ENCODE results near the gene TMEM270. TPM values are rescaled to one million over a fixed set of nuclear protein-coding genes. Genes with fewer than 3 reads are reported as not detected.

The TMEM270 gene
- total RNA-seq, 4 donors from 2014 or later: not detected

DNA sequence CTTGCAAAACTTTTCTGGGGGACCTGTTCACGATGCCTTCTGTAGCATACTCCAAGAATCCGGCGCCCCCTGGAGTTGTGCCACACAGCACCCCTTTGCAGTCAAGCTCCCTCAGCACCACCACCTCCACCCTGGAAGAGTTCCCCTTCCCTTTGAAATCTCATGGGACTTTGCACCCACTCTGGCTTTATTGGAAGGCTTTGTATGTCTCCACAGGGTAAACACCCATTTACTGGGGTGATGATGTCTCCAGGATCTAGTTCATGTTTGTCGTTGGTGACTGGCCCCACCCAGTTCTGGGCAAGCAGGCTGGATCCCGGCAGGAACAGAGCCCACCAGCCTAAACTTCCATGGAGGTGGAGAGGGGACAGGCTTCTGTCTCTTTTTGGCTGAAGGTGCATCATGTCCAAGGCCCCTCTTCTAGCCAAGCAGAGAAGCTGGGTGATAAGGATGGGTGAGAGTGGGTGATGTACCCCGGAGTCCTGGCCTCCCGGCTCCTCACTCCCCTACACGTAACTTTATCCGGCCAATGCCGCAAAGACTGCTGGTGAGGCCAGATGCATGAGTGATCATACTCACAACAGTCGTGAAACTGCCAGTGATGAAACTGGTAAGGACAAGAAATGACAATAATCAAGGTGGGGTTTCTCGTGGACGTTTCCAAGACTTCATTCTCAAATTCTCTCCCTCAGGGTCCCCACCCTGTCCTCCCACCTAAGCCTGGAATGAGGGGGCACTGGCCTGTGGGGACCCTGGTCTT is 30.9 kb upstream of the TMEM270 start:
- TF ChIP-seq, protein P1, sequence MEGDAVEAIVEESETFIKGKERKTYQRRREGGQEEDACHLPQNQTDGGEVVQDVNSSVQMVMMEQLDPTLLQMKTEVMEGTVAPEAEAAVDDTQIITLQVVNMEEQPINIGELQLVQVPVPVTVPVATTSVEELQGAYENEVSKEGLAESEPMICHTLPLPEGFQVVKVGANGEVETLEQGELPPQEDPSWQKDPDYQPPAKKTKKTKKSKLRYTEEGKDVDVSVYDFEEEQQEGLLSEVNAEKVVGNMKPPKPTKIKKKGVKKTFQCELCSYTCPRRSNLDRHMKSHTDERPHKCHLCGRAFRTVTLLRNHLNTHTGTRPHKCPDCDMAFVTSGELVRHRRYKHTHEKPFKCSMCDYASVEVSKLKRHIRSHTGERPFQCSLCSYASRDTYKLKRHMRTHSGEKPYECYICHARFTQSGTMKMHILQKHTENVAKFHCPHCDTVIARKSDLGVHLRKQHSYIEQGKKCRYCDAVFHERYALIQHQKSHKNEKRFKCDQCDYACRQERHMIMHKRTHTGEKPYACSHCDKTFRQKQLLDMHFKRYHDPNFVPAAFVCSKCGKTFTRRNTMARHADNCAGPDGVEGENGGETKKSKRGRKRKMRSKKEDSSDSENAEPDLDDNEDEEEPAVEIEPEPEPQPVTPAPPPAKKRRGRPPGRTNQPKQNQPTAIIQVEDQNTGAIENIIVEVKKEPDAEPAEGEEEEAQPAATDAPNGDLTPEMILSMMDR (IDR thresholded peaks at IDR 0.05; ENCODE audit: low read depth): no peak

DNA sequence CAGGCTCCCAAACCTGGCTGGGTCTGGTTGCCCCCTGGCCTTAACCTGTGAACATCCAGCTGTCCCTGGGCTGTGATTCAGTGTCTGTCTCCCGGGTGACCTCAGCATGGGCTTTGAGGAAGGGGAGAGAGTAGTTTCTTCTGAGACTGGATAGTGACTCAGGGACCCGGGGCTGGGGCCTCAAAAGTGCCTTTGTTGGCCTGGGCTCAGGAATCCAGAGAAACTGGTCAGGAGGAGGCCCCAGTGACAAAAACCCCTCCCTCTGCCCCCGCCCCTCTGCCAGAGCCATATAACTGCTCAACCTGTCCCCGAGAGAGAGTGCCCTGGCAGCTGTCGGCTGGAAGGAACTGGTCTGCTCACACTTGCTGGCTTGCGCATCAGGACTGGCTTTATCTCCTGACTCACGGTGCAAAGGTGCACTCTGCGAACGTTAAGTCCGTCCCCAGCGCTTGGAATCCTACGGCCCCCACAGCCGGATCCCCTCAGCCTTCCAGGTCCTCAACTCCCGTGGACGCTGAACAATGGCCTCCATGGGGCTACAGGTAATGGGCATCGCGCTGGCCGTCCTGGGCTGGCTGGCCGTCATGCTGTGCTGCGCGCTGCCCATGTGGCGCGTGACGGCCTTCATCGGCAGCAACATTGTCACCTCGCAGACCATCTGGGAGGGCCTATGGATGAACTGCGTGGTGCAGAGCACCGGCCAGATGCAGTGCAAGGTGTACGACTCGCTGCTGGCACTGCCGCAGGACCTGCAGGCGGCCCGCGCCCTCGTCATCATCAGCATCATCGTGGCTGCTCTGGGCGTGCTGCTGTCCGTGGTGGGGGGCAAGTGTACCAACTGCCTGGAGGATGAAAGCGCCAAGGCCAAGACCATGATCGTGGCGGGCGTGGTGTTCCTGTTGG is 30.0 kb upstream of the TMEM270 start, which contains the start of gene CLDN4:
CLDN4 (plus strand) TSS at position 316 of the 903 bp plus-strand sequence; CDS start at position 522, 206 bp downstream.
- TF ChIP-seq, protein P1 (IDR thresholded peaks at IDR 0.05; ENCODE audit: low read depth): no peak

- TF ChIP-seq, protein P1 (IDR thresholded peaks at IDR 0.05; ENCODE audit: low read depth): no peak
These were observed 29.4 kb upstream of the TMEM270 start for GRCh38 chr7:73831584-73831833.

- TF ChIP-seq, protein P1 (IDR thresholded peaks at IDR 0.05; ENCODE audit: low read depth): no peak
These were observed 28.9 kb upstream of the TMEM270 start for GRCh38 chr7:73831834-73832651.

- TF ChIP-seq, protein P1 (IDR thresholded peaks at IDR 0.05; ENCODE audit: low read depth): no peak
These were observed 28.2 kb upstream of the TMEM270 start for GRCh38 chr7:73832806-73833205.

DNA sequence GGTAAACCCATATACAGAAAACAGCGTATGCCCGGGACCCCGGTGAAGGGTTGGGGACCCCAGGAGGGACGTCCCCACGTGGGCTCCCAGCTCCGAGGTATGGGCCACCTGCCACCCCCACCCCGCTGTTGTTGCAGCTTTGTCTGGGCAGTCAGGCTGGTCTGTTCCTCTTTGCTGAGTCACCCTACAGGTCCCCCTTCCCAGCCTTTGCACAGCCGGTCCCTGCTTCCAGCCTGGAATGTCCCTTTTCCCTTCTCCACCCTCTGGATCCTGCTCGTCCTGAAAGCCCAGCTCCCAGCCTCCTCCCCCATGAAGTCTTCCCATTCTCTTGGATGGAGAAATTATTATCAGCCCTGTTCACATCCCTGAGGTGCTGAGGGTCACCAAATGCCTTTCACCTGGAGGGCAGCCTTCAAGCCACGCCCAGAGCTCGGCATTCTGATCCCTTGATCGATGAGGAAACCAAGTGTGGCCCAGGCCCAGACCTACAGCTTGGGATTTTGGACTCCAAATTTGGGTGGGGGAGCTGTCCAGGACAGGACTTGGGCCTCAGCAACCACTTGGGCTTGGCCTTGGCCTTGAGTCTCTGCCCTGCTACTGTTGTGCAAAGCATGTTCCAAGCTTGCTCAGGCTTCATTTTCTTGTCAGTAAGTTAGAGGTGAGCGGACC is 27.6 kb upstream of the TMEM270 start:
- TF ChIP-seq, protein P1 (IDR thresholded peaks at IDR 0.05; ENCODE audit: low read depth): no peak

Measured in subcutaneous adipose tissue (tissue), 4 donors.